OCI-LY1 (cell line): ENCODE data around the gene ANKRD11.
"Not testable (repeated sequence)": the region's sequence is repeated elsewhere in the genome, so short reads cannot be mapped to it uniquely, and the experiment has no call there.

Source experiments
- H2AFZ ChIP-seq: fragments of 200-600 bp; sonication (generic), shearing (Covaris generic); 2 replicates; pipeline ENCODE4 v1.6.0; 2014; ENCODE audit warnings: antibody characterized with exemption, mild to moderate bottlenecking, low read length
- H3F3A ChIP-seq: fragments of 200-600 bp; sonication (generic), shearing (Covaris generic); 2 replicates; pipeline ENCODE4 v1.6.0; 2014; ENCODE audit warnings: mild to moderate bottlenecking, antibody characterized with exemption, low read length, moderate library complexity; ENCODE audit not compliant: insufficient read depth
- H3K27ac ChIP-seq: fragments of 200-600 bp; sonication (generic); 2 replicates; pipeline ENCODE4 v1.5.1; 2014; ENCODE audit warnings: low read length, mixed run types, mild to moderate bottlenecking, low read depth; ENCODE audit not compliant: poor library complexity, severe bottlenecking
- H3K27me3 ChIP-seq: fragments of 200-600 bp; sonication (generic); 2 replicates; pipeline ENCODE4 v1.6.0; 2014; ENCODE audit warnings: antibody characterized with exemption, mild to moderate bottlenecking, low read length, moderate library complexity; ENCODE audit not compliant: insufficient read depth
- H3K36me3 ChIP-seq: fragments of 200-600 bp; sonication (generic); 2 replicates; pipeline ENCODE4 v1.6.1; 2014; ENCODE audit warnings: mild to moderate bottlenecking, antibody characterized with exemption, low read length, moderate library complexity, mixed read lengths; ENCODE audit not compliant: insufficient read depth
- H3K4me1 ChIP-seq: fragments of 200-600 bp; sonication (generic); 2 replicates; pipeline ENCODE4 v1.5.1; 2014; ENCODE audit warnings: mild to moderate bottlenecking, low read length, moderate library complexity; ENCODE audit not compliant: insufficient read depth, severe bottlenecking
- H3K4me2 ChIP-seq: fragments of 200-600 bp; sonication (generic), shearing (Covaris generic); 2 replicates; pipeline ENCODE4 v1.6.1; 2014; ENCODE audit warnings: low read length
- H3K4me3 ChIP-seq: fragments of 200-600 bp; sonication (generic); 2 replicates; pipeline ENCODE4 v1.5.1; 2014; ENCODE audit warnings: low read length, low read depth, mild to moderate bottlenecking, mixed read lengths; ENCODE audit not compliant: poor library complexity, severe bottlenecking
- H3K79me2 ChIP-seq: fragments of 200-600 bp; shearing (Covaris generic); 2 replicates; pipeline ENCODE4 v1.6.1; 2016; ENCODE audit warnings: mixed run types, low read length, mixed read lengths; ENCODE audit not compliant: insufficient read depth
- H3K9ac ChIP-seq: fragments of 200-600 bp; sonication (generic), shearing (Covaris generic); 2 replicates; pipeline ENCODE4 v1.6.1; 2014; ENCODE audit warnings: mild to moderate bottlenecking, low read length, mixed read lengths
- H3K9me2 ChIP-seq: fragments of 200-600 bp; sonication (generic), shearing (Covaris generic); 2 replicates; pipeline ENCODE4 v1.6.1; 2014; ENCODE audit warnings: low read depth, mild to moderate bottlenecking, low read length, mixed read lengths
- H3K9me3 ChIP-seq: fragments of 200-600 bp; shearing (Covaris generic); 2 replicates; pipeline ENCODE4 v1.6.1; 2014; ENCODE audit warnings: low read length, mixed read lengths
- H4K20me1 ChIP-seq: fragments of 200-600 bp; sonication (generic), shearing (Covaris generic); 2 replicates; pipeline ENCODE4 v1.6.0; 2016; ENCODE audit warnings: mild to moderate bottlenecking, low read length; ENCODE audit not compliant: insufficient read depth
- EZH2 ChIP-seq: fragments of 200-600 bp; sonication (generic), shearing (Covaris generic); IDR thresholded peaks from 2 replicates; pipeline ENCODE4 v1.8.0; 2017; ENCODE audit warnings: borderline replicate concordance, mixed run types, mild to moderate bottlenecking, antibody characterized with exemption, low read length, moderate library complexity, mixed read lengths
- TF ChIP-seq, protein P1 (sequence below): fragments of 200-600 bp; sonication (generic), shearing (Covaris generic); IDR thresholded peaks from 2 replicates; pipeline ENCODE4 v1.5.1; 2017; ENCODE audit warnings: mild to moderate bottlenecking, antibody characterized with exemption, low read length, moderate library complexity, mixed read lengths

ANKRD11 gene

GRCh38 chr16:89363621-89364393 lies 126.6 kb downstream of the ANKRD11 start:
- no peaks in the 10 kb centered on the region for H4K20me1 ChIP-seq
- peak overlapping the region; percentile 14 for H3K27ac ChIP-seq
- H3K9me3 ChIP-seq, result no peaks in the 10 kb centered on the region
- H2AFZ ChIP-seq, result no peak overlapping the region
- no peak overlapping the region; the same call in 1 of the 2 replicates for H3K4me2 ChIP-seq
- peaks cover 14% of the 10 kb centered on the region; the same call in 1 of the 2 replicates for H3K36me3 ChIP-seq
- no peaks in the 10 kb centered on the region for H3K27me3 ChIP-seq
- H3K4me3 ChIP-seq, result no peak overlapping the region
- no peak overlapping the region for H3K9ac ChIP-seq
- peaks cover 83% of the 10 kb centered on the region for H3K4me1 ChIP-seq
- no peaks in the 10 kb centered on the region for H3F3A ChIP-seq
- H3K79me2 ChIP-seq, result peaks cover 72% of the 10 kb centered on the region
- TF ChIP-seq EZH2, result no peak
- TF ChIP-seq, protein P1, sequence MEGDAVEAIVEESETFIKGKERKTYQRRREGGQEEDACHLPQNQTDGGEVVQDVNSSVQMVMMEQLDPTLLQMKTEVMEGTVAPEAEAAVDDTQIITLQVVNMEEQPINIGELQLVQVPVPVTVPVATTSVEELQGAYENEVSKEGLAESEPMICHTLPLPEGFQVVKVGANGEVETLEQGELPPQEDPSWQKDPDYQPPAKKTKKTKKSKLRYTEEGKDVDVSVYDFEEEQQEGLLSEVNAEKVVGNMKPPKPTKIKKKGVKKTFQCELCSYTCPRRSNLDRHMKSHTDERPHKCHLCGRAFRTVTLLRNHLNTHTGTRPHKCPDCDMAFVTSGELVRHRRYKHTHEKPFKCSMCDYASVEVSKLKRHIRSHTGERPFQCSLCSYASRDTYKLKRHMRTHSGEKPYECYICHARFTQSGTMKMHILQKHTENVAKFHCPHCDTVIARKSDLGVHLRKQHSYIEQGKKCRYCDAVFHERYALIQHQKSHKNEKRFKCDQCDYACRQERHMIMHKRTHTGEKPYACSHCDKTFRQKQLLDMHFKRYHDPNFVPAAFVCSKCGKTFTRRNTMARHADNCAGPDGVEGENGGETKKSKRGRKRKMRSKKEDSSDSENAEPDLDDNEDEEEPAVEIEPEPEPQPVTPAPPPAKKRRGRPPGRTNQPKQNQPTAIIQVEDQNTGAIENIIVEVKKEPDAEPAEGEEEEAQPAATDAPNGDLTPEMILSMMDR, result no peak
- no peaks in the 10 kb centered on the region for H3K9me2 ChIP-seq

GRCh38 chr16:89362540-89363223 lies 127.7 kb downstream of the ANKRD11 start:
- not testable (repeated sequence) for H3K9ac ChIP-seq

DNA sequence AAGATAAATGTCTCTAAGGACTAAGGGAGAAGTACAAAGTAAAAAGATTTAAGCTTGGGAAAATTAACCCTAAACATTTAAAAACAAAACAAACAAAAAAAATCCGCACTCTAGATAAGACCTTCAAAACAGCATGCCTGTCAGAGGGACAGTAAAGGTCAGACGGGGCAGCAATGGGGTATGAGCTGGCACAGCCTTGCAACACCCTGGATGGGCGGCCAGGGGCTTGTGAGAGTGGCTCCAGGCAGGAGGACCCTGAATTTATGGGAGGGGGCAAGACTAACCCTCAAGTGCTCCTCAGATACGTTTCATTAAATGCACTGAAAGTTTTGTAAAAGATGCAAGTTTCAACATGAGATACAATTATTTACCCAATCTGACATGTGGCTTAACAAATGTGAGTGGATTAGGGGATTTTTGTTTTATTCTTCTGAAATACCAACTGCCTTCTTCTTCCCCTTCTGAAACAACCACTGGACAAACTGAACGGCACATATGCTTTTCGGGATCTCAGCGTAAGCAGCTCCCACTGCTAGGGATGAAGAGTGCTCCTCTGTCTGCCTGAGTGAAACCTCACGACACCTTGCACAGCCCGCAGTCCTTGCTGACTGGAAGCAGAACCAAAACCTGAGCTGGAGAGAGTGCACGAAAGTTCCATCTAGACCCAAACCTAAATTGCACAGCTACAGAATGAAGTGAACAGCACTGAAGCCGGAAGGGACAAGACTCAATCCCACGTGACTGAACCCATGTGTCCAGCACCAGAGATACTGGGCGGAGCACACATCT lies 128.4 kb downstream of the ANKRD11 start:
- Histone ChIP-seq H3K4me3 (peak overlapping the region; percentile 8), H3K4me2 (peak overlapping the region; percentile 46; the same call in 1 of the 2 replicates), H2AFZ (no peak overlapping the region), H3K9ac (no peak overlapping the region; the same call in 1 of the 2 replicates), H4K20me1 (no peaks in the 10 kb centered on the region), H3K9me2 (no peaks in the 10 kb centered on the region), H3F3A (no peaks in the 10 kb centered on the region), H3K27ac (peak overlapping the region; percentile 79), H3K4me1 (peaks cover 87% of the 10 kb centered on the region), H3K79me2 (peaks cover 64% of the 10 kb centered on the region), H3K36me3 (peaks cover 17% of the 10 kb centered on the region; the same call in 1 of the 2 replicates), H3K27me3 (no peaks in the 10 kb centered on the region), H3K9me3 (no peaks in the 10 kb centered on the region)
- no peak for TF ChIP-seq EZH2

More at GRCh38 chr16:89362540-89363223, 127.7 kb downstream of the ANKRD11 start:
- peaks cover 63% of the 10 kb centered on the region for H3K79me2 ChIP-seq
- not testable (repeated sequence) for H4K20me1 ChIP-seq, H3K4me3 ChIP-seq, H3K27me3 ChIP-seq, H3K9me3 ChIP-seq, H3F3A ChIP-seq, H2AFZ ChIP-seq, H3K9me2 ChIP-seq
- H3K27ac ChIP-seq, result peak overlapping the region; percentile 79
- peak overlapping the region; percentile 46; the same call in 1 of the 2 replicates for H3K4me2 ChIP-seq
- peaks cover 83% of the 10 kb centered on the region for H3K4me1 ChIP-seq
- peaks cover 14% of the 10 kb centered on the region; the same call in 1 of the 2 replicates for H3K36me3 ChIP-seq
